ENCODE measurements around the gene GRIK3. TPM values are rescaled to one million over a fixed set of nuclear protein-coding genes. Genes with fewer than 3 reads are reported as not detected.

The GRIK3 gene
- total RNA-seq, 2 donors from 2014 or later: not detected

DNA sequence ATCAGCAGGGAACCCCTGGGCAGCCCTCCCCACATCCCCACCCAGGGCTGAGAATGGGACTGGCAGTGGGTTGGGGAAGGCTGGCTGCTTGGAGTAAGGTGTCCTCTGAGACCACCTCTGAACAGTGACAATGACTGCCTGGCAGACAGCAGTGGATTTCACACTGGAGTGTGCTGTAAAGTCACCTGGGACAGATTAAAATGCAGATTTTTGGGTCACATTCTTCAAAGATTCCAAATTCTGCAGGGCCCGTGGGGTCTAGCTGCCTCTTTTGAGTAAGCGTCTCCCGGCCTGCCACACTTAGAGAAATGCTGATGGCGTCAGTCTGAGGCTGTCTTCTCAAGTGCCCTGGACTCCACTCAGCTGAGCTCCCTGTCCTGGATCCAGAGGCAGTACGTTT lies 164.5 kb downstream of the GRIK3 start:
- Mint-ChIP-seq H3K27ac (no peak overlapping the region), H3K36me3 (no peaks in the 10 kb centered on the region), H3K27me3 (no peaks in the 10 kb centered on the region), H3K9me3 (no peaks in the 10 kb centered on the region), H3K4me1 (ENCODE audit: low read depth in 2 of 2) (no peaks in the 10 kb centered on the region), H3K4me3 (no peak overlapping the region)
- DNase-seq (ENCODE audit: low spot score) (no peak), ATAC-seq (no peak)

DNA sequence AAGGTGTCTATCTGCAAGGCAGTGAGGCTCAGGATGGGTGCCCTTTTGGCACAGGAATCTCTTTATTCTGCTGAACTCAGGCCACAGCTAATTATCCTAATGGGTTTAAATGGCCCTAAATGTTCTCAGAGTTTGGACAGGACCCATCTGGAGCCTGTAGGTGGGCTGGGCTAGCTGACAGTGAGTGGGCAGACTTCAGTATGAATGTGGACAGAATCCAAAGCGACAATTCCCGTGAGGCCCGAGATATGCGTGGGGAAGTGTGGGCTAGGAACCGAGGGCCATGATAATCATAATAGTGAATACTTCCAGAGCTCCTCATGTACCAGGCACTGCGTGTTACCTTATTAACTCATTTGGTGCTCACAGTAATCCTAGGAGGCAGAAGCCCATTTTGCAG lies 165.3 kb downstream of the GRIK3 start:
- Mint-ChIP-seq H3K9me3 (no peaks in the 10 kb centered on the region), H3K4me3 (no peak overlapping the region), H3K4me1 (ENCODE audit: low read depth in 2 of 2) (no peaks in the 10 kb centered on the region), H3K36me3 (no peaks in the 10 kb centered on the region), H3K27ac (no peak overlapping the region), H3K27me3 (no peaks in the 10 kb centered on the region)
- no peak for DNase-seq (ENCODE audit: low spot score)
- no peak for ATAC-seq

DNA sequence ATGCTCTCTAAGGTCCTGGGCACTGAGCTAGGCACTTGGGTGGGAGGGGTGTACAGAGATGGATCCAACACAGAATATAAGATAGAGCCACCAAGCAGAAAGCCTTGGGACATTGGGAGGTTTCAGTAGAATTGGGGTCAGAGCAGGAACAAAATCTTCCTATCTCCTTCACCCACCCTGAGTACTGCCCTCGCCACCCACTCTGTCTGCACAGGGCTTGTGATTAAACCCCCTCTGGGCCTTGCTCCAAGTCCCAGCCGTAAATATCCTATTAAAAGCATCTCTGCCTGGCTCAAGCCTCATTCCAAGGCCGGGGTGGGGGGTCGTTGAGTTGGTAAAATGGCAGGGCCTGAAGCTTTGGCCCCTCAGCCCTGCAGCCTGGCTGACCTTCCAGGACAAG lies 166.7 kb downstream of the GRIK3 start:
- Mint-ChIP-seq H3K4me3 (no peak overlapping the region), H3K9me3 (no peaks in the 10 kb centered on the region), H3K27me3 (peaks cover 8 to 9% of the 10 kb centered on the region in 2 donors), H3K27ac (no peak overlapping the region), H3K4me1 (ENCODE audit: low read depth in 2 of 2) (no peaks in the 10 kb centered on the region), H3K36me3 (no peaks in the 10 kb centered on the region)
- DNase-seq (ENCODE audit: low spot score) (no peak), ATAC-seq (no peak)

DNA sequence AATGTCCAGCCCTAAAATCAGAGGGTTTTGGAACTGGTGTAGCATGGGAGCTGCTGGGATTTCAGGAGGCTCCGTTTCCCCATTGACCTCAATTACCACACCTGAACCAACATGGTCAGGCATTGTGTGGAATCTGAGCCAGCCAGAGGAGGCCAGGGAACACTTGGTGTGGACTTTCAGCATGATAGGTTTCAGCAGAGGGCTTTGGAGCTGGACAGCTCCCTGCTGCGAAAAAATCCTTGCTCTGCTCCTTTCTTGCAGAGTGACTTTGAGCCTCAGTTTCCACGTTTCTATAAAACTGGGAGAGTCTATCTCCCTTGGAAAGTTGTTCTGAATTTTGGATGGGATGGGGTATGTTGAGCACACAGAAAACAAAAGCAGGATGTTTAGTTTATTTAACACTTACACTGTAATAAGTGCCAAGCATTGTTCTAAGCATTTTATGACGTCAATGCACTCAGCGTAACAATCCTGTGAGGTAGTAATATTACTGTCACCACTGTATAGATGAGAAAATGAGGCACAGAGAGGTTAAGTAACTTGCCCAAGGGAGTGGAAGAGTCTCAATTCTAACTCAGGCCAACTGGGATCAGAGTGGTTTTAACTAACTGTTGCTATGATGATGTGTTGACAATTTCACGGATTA lies 168.0 kb downstream of the GRIK3 start:
- Mint-ChIP-seq H3K9me3 (no peaks in the 10 kb centered on the region), H3K4me3 (no peak overlapping the region), H3K27me3 (peaks cover 8 to 10% of the 10 kb centered on the region in 2 donors), H3K4me1 (ENCODE audit: low read depth in 2 of 2) (no peaks in the 10 kb centered on the region), H3K27ac (no peak overlapping the region), H3K36me3 (no peaks in the 10 kb centered on the region)
- no peak for DNase-seq (ENCODE audit: low spot score)
- ATAC-seq: no peak

DNA sequence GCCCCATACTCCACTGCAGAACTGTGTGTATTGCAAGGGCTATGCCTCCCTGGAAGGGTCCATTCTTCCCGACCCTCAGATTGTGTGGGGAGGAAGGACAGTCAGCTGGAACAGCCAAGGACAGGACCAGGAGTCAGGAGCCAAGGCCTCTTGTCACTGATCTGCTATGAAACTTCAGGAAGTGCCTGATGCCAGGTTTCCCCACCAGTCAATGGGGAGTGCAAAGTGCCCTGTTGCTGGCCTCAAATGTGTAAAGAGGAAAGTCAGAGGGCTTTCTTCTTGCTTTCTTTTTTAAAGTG lies 168.8 kb downstream of the GRIK3 start:
- Mint-ChIP-seq H3K27me3 (peaks cover 8 to 14% of the 10 kb centered on the region in 2 donors), H3K27ac (no peak overlapping the region), H3K9me3 (no peaks in the 10 kb centered on the region), H3K4me1 (ENCODE audit: low read depth in 2 of 2) (no peaks in the 10 kb centered on the region), H3K36me3 (no peaks in the 10 kb centered on the region), H3K4me3 (no peak overlapping the region)
- ATAC-seq (no peak), DNase-seq (ENCODE audit: low spot score) (no peak)

DNA sequence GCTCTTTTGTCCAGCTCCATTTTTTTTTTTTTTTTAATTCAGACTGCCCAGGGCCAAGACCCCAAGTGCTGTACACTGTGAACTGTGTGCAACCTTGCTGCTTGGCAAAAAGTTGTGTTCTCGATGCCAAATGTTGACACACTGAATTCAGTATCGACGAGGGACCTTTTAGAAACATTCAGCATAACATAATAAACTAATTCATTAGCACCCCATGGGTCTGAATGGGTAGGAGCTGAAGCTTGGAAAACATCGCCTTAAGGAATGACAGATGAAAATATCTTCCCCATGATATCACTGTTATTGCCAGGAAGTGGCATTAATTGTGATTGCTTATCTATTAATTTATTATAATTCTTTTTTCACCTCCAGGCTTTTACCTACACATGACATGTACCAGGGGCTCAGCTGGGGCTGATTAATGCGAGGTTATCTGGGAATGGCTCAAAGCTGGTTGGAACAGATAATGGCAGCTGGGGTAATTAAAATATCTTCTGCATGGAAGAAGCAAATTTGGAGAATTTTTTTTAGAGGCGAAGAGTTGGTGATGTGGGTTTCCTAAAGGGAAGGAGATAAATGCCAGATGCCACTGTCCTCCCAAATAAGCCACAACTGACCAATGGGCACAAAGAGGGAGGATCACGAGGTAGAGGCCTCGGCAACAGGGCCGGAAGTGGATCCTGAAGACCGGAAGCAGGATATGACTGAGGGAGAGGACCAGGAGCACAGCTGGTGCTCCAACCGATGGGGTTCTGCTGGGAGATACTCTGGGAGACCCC lies 169.3 kb downstream of the GRIK3 start:
- ATAC-seq: no peak
- Mint-ChIP-seq H3K4me1 (ENCODE audit: low read depth in 2 of 2) (no peaks in the 10 kb centered on the region), H3K36me3 (no peaks in the 10 kb centered on the region), H3K9me3 (no peaks in the 10 kb centered on the region), H3K27ac (no peak overlapping the region), H3K27me3 (peaks cover 8 to 14% of the 10 kb centered on the region in 2 donors), H3K4me3 (no peak overlapping the region)
- DNase-seq (ENCODE audit: low spot score): no peak

DNA sequence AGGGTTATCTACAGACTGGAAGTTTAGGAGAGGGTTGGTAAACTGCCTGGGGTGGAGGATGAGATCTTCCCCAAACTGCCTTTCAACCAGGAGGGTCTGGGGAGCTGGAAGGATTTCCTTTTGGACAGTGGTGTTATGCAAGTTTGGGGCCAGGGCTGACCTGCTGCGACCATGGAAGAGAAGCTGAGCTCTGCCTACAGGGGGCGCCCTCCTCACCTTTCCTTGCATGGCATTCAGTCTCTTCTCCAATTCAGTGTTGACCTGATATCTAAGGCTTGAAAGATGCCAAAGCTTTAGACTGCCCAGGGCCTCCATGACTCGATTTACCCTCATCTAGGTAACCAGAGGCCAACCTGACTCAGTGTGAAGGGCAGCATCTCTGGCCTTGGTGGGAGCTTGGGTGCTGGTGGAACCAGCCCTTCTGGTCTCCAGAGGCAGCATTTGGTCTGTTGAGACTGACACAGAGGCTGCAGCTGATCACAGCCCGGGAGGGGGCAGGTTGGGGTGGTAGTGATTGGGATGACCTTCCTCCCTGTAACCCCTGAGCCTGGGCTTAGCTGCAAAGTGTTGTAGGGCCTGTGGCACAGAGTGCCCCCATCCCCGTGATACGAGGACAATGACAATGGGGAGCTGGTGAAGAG lies 170.0 kb downstream of the GRIK3 start:
- no peak overlapping the region for H3K4me3 Mint-ChIP-seq
- no peaks in the 10 kb centered on the region for H3K36me3 Mint-ChIP-seq
- H3K27ac Mint-ChIP-seq: no peak overlapping the region
- H3K4me1 Mint-ChIP-seq (ENCODE audit: low read depth in 2 of 2): no peaks in the 10 kb centered on the region
- peaks cover 8 to 14% of the 10 kb centered on the region in 2 donors for H3K27me3 Mint-ChIP-seq
- ATAC-seq (no peak), DNase-seq (ENCODE audit: low spot score) (no peak)
- no peaks in the 10 kb centered on the region for H3K9me3 Mint-ChIP-seq

DNA sequence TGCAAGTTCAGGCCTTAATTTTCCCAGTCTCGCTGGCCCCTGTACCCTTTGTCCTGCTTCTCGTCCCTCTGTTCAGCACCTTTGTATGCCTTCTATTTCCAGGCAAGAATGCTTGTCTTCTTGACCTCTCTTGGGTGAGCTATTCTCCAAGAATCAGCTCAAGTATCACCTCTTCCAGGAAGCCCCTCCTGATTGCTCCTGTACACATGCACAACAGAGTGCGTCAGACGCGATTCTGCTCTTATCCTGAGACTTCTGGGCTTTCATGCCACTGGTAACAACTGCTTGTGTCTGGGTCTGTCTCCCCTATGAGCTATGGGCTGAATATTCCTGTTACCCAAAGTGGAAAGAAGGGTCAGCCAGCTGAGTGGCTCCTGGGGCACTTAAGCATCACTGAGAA lies 170.8 kb downstream of the GRIK3 start:
- ATAC-seq: no peak
- Mint-ChIP-seq H3K4me3 (no peak overlapping the region), H3K27ac (no peak overlapping the region), H3K36me3 (no peaks in the 10 kb centered on the region), H3K27me3 (peaks cover 8 to 14% of the 10 kb centered on the region in 2 donors), H3K9me3 (no peaks in the 10 kb centered on the region), H3K4me1 (ENCODE audit: low read depth in 2 of 2) (no peaks in the 10 kb centered on the region)
- DNase-seq (ENCODE audit: low spot score): no peak

DNA sequence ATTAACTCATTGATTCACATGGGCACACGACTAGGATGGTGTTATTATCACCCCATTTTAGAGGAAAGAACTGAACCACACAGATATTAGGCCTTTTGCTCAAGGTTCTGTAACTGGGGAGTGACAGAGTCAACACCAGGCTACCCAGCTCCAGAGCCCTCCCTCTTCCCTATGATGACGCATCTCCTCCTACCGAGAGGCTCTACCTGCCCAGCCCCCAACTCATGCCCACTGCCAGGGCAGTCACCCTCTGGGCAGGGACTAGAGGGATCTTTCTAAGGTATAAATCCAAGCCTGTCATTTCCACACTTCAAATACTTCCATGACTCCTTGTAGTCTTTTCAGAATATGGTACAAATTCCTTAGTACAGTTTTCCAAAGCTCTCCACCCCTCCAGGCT lies 171.3 kb downstream of the GRIK3 start:
- Mint-ChIP-seq H3K4me1 (ENCODE audit: low read depth in 2 of 2) (no peaks in the 10 kb centered on the region), H3K9me3 (no peaks in the 10 kb centered on the region), H3K27ac (no peak overlapping the region), H3K4me3 (no peak overlapping the region), H3K36me3 (no peaks in the 10 kb centered on the region), H3K27me3 (peaks cover 8 to 15% of the 10 kb centered on the region in 2 donors)
- ATAC-seq (no peak), DNase-seq (ENCODE audit: low spot score) (no peak)

DNA sequence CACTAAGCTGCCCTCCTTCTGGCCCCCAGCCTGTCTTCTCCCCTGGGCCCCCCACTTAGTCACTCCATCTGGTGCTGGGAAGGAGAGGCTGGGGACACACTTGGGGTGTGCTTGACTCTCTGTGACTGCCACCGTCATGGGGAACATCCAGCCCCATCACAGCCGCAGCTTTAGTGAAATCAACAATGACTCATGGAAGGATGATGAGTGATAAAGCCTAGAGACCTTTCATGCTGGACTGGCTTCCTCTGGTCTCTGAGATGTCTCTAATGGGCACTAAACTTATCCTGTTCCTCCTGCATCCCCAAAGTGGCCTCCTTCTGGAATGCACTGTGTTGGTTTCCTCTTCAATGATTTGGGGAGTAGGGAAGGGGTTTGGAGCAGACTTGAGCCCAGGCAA lies 172.9 kb downstream of the GRIK3 start:
- Mint-ChIP-seq H3K27me3 (peaks cover 8 to 17% of the 10 kb centered on the region in 2 donors), H3K4me3 (no peak overlapping the region), H3K27ac (no peak overlapping the region), H3K4me1 (ENCODE audit: low read depth in 2 of 2) (no peaks in the 10 kb centered on the region), H3K9me3 (no peaks in the 10 kb centered on the region), H3K36me3 (no peaks in the 10 kb centered on the region)
- no peak for ATAC-seq
- DNase-seq (ENCODE audit: low spot score): no peak

DNA sequence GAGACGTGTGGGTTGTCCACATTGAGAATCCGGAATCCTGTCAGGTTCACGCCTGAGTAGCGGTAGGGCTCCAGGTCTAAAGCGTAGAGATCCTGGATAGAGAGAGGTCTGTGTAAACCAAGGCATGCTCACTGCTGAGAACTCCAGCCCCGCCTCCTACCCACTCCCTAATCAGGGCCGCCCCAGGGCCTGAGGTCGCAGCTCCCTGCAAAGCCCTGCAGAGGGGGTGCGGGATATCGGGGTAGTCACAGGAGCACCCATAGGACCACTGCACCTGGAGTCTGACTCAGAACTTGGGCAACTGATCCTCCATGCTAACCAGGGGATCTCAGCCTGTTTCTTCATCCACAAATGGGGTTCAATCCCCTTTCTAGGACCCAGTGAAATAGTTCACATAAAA lies 174.4 kb downstream of the GRIK3 start:
- H3K4me3 Mint-ChIP-seq: no peak overlapping the region
- no peaks in the 10 kb centered on the region for H3K36me3 Mint-ChIP-seq
- no peaks in the 10 kb centered on the region for H3K4me1 Mint-ChIP-seq (ENCODE audit: low read depth in 2 of 2)
- peaks cover 8 to 17% of the 10 kb centered on the region in 2 donors for H3K27me3 Mint-ChIP-seq
- H3K9me3 Mint-ChIP-seq: no peaks in the 10 kb centered on the region
- no peak overlapping the region for H3K27ac Mint-ChIP-seq
- DNase-seq (ENCODE audit: low spot score): no peak
- ATAC-seq: no peak

DNA sequence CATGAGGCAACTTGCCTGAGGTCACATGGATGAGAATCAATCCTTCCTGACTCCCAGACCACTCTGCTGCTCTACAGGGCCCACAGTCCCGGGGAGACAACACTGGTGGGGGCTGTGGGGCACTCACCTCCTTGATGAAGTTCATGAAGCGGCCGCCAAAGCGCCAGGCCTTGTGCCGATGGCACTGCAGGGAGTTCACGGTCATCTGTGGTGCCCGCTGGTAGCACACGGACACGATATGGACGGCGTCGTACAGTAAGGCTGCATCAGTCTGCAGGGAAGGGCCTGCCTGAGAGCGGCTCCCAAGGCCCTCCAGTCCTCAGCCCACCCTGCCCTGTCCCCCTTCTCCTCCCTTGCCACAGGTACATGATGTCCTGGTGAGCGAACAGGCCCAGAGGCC lies 175.3 kb downstream of the GRIK3 start:
- DNase-seq (ENCODE audit: low spot score): no peak
- H3K27ac Mint-ChIP-seq: no peak overlapping the region
- no peak for ATAC-seq
- H3K36me3 Mint-ChIP-seq: no peaks in the 10 kb centered on the region
- H3K4me1 Mint-ChIP-seq (ENCODE audit: low read depth in 2 of 2): no peaks in the 10 kb centered on the region
- peaks cover 8 to 19% of the 10 kb centered on the region in 2 donors for H3K27me3 Mint-ChIP-seq
- no peaks in the 10 kb centered on the region for H3K9me3 Mint-ChIP-seq
- no peak overlapping the region for H3K4me3 Mint-ChIP-seq

DNA sequence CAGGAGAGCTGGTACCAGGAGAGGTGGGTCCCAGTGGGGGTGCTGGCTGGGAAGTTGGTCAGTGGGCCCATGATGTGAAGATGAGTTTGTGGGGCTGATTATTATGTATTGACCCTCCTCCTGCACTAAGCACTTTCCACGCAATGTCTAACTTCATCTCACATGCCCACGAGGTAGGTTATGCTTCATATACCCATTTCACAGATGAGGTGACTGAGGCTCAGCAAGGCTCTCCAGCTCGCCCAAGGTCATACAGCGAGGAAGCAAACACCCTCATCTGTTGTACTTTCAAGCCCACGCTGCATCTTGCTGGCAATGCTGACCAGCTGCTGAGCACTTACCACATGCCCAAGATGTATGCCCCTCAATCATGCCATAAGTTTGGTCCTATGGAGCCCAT lies 175.8 kb downstream of the GRIK3 start:
- no peak overlapping the region for H3K4me3 Mint-ChIP-seq
- no peak for DNase-seq (ENCODE audit: low spot score)
- no peaks in the 10 kb centered on the region for H3K36me3 Mint-ChIP-seq

DNA sequence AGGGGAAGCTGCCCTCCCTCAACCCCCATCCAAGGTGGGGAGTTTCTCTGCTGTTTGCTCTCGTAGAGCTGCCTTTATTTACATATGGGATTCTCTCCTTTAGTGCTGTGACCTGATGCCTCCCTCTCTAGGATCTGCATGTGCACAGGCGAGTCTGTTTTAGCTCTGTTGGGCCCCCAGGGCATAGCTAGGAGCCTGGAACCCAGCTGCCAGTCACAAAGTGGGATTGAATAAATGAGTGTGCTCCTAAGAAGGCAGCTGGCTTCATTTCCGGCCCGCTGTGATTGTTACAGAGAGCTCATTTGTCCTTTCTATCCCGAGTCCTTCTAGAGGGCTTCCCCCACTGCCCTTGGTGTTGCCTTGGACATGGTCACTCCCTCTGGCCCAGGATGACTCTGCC lies 176.6 kb downstream of the GRIK3 start:
- no peaks in the 10 kb centered on the region for H3K9me3 Mint-ChIP-seq

More for the DNA sequence above, 175.8 kb downstream of the GRIK3 start:
- no peak for ATAC-seq
- Mint-ChIP-seq H3K4me1 (ENCODE audit: low read depth in 2 of 2) (no peaks in the 10 kb centered on the region), H3K9me3 (no peaks in the 10 kb centered on the region), H3K27ac (no peak overlapping the region), H3K27me3 (peaks cover 5 to 19% of the 10 kb centered on the region in 2 donors)

More for the DNA sequence above, 176.6 kb downstream of the GRIK3 start:
- no peak for ATAC-seq
- Mint-ChIP-seq H3K36me3 (no peaks in the 10 kb centered on the region), H3K4me3 (no peak overlapping the region), H3K4me1 (ENCODE audit: low read depth in 2 of 2) (no peaks in the 10 kb centered on the region), H3K27me3 (peaks cover 0 to 11% of the 10 kb centered on the region in 2 donors), H3K27ac (no peak overlapping the region)
- no peak for DNase-seq (ENCODE audit: low spot score)
